Activated naive CD4-positive, alpha-beta T cell treated with anti-CD3 and anti-CD28 coated beads, Interleukin-2, amount 10 ng/mL, durations not matched to agents 7 days and 5 days (primary cell): ENCODE measurements around the gene RND1.
"Not testable (repeated sequence)": the region's sequence is repeated elsewhere in the genome, so short reads cannot be mapped to it uniquely, and the experiment has no call there.

Experiments
- CTCF ChIA-PET: fragments of 350-600 bp; sonication (Branson Sonifier 250); formaldehyde crosslinking; loops from one replicate; lab custom pipeline; 2021; ENCODE audit warnings: antibody characterized with exemption; lab: Charles Lee
- DNase-seq: peaks from one replicate; pipeline ENCODE4 v3.0.0-alpha.2; 2020
- H3K27ac Mint-ChIP-seq: one replicate; pipeline ENCODE4 v1.8.0; 2021; ENCODE audit warnings: mild to moderate bottlenecking, moderate library complexity, mixed read lengths
- H3K27me3 Mint-ChIP-seq: one replicate; pipeline ENCODE4 v1.8.0; 2021; ENCODE audit warnings: mild to moderate bottlenecking, mixed read lengths
- H3K36me3 Mint-ChIP-seq: one replicate; pipeline ENCODE4 v1.8.0; 2021; ENCODE audit warnings: mixed read lengths
- H3K4me1 Mint-ChIP-seq: one replicate; pipeline ENCODE4 v1.8.0; 2021; ENCODE audit warnings: mixed read lengths
- H3K4me3 Mint-ChIP-seq: one replicate; pipeline ENCODE4 v1.8.0; 2021; ENCODE audit warnings: mild to moderate bottlenecking, moderate library complexity, mixed read lengths
- H3K9me3 Mint-ChIP-seq: one replicate; pipeline ENCODE4 v1.8.0; 2021; ENCODE audit warnings: mixed read lengths

Gene RND1

DNA sequence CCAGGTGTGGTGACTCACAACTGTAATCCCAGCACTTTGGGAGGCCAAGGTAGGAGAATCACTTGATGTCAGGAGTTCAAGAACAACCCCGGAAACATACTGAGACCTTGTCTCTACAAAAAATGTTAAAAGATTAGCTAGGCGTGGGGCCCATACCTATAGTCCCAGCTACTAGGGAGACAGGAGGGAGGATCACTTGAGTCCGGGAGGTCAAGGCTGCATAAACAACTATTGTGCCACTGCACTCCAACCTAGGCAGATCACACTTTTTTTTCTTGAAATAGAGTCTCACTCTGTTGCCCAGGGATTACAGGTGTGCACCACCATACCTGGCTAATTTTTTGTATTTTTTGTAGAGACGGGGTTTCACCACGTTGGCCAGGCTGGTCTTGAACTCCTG, 6.1 kb downstream of the RND1 start:
- CTCF ChIA-PET = interaction anchor here (1.4 to 8.7 kb wide), 2 partner anchors 30 to 128 kb away, joined by 4 to 173 read pairs; no protein-coding TSS in a partner anchor
- Mint-ChIP-seq H3K4me3 (no peak overlapping the region), H3K36me3 (peaks cover 1% of the 10 kb centered on the region), H3K27me3 (peaks cover 23% of the 10 kb centered on the region), H3K9me3 (no peaks in the 10 kb centered on the region), H3K4me1 (peaks cover 10% of the 10 kb centered on the region), H3K27ac (no peak overlapping the region)
- no peak for DNase-seq

DNA sequence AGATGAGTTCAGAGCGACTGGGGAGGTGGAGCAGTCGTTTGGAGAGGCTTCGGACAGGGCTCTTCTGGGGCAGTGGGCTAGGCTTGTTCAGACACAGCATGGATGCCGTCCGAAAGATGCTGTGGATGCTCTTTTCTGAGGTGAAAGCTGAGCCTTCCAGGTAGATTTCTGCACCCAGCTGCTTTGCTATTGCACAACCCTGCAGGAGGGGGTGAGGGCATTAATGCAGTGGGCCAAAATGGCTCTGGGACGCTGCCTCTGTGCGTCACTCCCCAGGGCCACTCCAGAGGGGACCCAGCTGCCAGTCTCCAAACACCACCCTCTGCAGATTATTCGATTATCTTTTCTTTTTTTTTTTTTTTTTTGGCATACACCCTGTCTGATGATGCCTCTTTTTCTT, 7.6 kb downstream of the RND1 start:
- no peak for DNase-seq
- Mint-ChIP-seq H3K4me3 (no peak overlapping the region), H3K27me3 (peaks cover 8% of the 10 kb centered on the region), H3K9me3 (no peaks in the 10 kb centered on the region), H3K27ac (no peak overlapping the region), H3K36me3 (peaks cover 1% of the 10 kb centered on the region), H3K4me1 (peaks cover 5% of the 10 kb centered on the region)
- CTCF ChIA-PET = interaction anchor here (2.2 to 8.7 kb wide), 2 partner anchors 31 to 130 kb away, joined by 7 to 173 read pairs; no protein-coding TSS in a partner anchor

DNA sequence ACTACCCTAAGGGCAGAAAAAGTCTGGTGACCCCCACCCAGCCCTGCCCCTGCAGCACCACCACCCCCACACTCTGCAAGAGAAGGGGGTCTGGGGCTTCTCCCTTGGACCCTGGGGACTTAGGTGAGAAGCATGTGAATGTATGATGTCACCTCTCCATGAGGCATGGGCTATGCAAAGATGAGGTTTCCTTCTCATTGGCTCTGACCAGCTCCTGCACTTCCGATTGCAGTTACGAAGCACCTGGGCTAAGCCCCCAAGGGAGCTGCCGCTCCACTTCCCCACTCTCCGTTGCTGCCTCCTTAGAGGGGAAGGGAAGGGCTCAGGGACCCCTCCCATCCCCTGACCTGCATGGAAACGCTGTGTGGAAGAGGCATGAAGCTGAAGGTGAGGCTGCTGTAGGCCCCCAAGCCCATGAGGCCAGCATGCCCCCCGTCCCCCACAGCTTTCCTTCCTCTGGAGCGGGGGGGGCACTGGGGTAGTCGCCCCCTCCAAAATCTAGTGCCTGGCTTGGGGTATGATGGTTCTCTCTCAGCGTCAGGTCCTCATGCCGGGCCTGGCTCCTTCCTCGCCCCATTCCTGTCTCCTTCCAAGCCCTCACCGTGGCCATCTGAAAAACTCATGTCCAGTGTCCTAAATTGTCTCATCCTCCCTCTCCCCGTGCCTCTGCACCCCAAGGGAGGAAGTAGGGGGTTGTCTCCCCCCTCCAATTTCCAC, 8.2 kb downstream of the RND1 start:
- Mint-ChIP-seq H3K27ac (no peak overlapping the region), H3K9me3 (no peaks in the 10 kb centered on the region), H3K36me3 (peaks cover 1% of the 10 kb centered on the region), H3K4me3 (no peak overlapping the region), H3K4me1 (peaks cover 11% of the 10 kb centered on the region), H3K27me3 (peaks cover 2% of the 10 kb centered on the region)
- CTCF ChIA-PET = interaction anchor here (2.1 to 8.7 kb wide), 3 partner anchors 8 to 131 kb away, joined by 7 to 173 read pairs (median 7); partner anchors contain the start of gene RND1
- no peak for DNase-seq

GRCh38 chr12:48856379-48856778, 9.3 kb downstream of the RND1 start:
- CTCF ChIA-PET = interaction anchor here (0.5 to 8.7 kb wide), 6 partner anchors 9 to 852 kb away, joined by 3 to 173 read pairs (median 7); partner anchors contain the start of genes RND1 and WNT1
- H3K27ac Mint-ChIP-seq = no peak overlapping the region
- H3K4me3 Mint-ChIP-seq = no peak overlapping the region
- H3K27me3 Mint-ChIP-seq = no peaks in the 10 kb centered on the region
- peaks cover 16% of the 10 kb centered on the region for H3K4me1 Mint-ChIP-seq
- H3K9me3 Mint-ChIP-seq = no peaks in the 10 kb centered on the region
- peaks cover 4% of the 10 kb centered on the region for H3K36me3 Mint-ChIP-seq
- DNase-seq = no peak

- not testable (repeated sequence) for DNase-seq, H3K27me3 Mint-ChIP-seq, H3K9me3 Mint-ChIP-seq, H3K4me3 Mint-ChIP-seq, H3K27ac Mint-ChIP-seq
- Mint-ChIP-seq H3K36me3 (peaks cover 16% of the 10 kb centered on the region), H3K4me1 (peaks cover 30% of the 10 kb centered on the region)
- CTCF ChIA-PET = interaction anchor here (2.9 to 8.7 kb wide), 4 partner anchors 11 to 123 kb away, joined by 11 to 173 read pairs (median 57); partner anchors contain the start of genes RND1 and WNT1
Observed at GRCh38 chr12:48854932-48855331, 10.7 kb downstream of the RND1 start.

DNA sequence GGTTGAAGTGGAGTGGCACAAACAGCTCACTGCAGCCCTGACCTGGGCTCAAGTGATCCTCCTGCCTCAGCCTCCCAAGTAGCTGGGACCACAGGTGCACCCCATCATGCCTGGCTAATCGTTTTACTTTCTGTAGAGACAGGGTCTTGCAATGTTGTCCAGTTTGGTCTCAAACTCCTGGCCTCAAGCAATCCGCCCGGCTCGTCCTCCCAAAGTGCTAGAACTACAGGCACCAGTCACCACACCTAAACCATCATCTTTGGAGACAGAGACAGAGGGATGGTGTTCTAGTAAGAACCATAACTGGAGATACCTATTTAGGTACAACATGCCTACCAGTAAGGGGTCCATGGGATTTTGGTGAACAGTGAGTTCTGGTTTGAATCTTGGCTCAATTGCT, 11.2 kb downstream of the RND1 start:
- Mint-ChIP-seq H3K4me3 (no peak overlapping the region), H3K27me3 (no peaks in the 10 kb centered on the region), H3K9me3 (no peaks in the 10 kb centered on the region), H3K36me3 (peaks cover 18% of the 10 kb centered on the region), H3K27ac (no peak overlapping the region), H3K4me1 (peaks cover 35% of the 10 kb centered on the region)
- CTCF ChIA-PET = interaction anchor here (1.8 to 8.7 kb wide), 6 partner anchors 11 to 124 kb away, joined by 4 to 173 read pairs (median 24); partner anchors contain the start of genes RND1 and WNT1
- no peak for DNase-seq

DNA sequence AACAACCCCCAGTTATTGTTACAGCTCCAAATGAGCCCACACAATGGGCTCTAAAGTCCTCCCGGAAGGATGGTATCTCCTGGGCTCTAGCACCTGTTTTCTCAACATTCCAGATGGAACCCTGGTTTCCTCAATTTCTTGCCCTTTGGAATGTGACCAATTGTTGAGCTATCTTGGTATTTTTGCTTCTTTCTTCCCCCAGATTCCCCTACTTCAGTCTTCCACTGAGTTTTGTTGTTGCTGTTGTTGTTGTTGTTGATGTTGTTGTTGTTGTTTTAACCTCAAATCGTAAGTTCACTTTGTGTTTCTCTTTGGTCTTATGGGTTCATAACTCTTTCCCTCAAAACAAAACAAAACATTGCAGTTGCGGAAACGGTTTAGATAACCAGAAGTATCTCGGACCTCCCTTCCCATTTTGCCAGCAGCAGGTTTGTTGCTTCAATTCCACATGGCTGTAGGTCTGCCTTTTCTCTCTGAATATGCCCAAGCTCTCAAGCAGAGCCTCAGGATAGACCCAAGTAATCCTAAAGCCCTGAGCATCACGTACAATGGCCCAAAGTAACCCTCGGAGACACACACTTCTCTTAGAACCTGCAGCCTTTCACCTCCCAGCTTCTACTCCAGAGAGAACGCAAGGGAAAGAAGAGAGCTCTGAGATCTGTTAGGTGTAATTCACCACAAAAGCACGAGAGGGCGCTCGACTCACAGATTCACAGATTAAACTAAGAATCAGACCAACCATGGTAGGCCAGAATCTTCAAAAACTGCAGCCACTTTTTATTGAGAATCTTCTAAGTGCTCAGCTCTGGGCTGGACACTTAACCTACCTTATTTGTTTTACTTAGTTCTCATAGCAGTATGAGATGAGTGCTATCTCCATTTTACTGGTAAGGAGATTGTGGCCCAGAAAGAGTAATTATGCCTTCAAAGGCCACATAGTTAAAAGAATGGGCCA, 12.7 kb downstream of the RND1 start:
- peak overlapping the region; percentile 91 for H3K27ac Mint-ChIP-seq
- no peaks in the 10 kb centered on the region for H3K9me3 Mint-ChIP-seq
- H3K4me1 Mint-ChIP-seq = peaks cover 39% of the 10 kb centered on the region
- no peaks in the 10 kb centered on the region for H3K27me3 Mint-ChIP-seq
- CTCF ChIA-PET = interaction anchor here (0.6 to 8.7 kb wide), 31 partner anchors 9 to 249 kb away, joined by 3 to 173 read pairs (median 7); partner anchors contain the start of genes ARF3, FKBP11, RND1 and WNT1
- DNase-seq = peak; percentile 94
- peak overlapping the region; percentile 97 for H3K4me3 Mint-ChIP-seq
- peaks cover 18% of the 10 kb centered on the region for H3K36me3 Mint-ChIP-seq

DNA sequence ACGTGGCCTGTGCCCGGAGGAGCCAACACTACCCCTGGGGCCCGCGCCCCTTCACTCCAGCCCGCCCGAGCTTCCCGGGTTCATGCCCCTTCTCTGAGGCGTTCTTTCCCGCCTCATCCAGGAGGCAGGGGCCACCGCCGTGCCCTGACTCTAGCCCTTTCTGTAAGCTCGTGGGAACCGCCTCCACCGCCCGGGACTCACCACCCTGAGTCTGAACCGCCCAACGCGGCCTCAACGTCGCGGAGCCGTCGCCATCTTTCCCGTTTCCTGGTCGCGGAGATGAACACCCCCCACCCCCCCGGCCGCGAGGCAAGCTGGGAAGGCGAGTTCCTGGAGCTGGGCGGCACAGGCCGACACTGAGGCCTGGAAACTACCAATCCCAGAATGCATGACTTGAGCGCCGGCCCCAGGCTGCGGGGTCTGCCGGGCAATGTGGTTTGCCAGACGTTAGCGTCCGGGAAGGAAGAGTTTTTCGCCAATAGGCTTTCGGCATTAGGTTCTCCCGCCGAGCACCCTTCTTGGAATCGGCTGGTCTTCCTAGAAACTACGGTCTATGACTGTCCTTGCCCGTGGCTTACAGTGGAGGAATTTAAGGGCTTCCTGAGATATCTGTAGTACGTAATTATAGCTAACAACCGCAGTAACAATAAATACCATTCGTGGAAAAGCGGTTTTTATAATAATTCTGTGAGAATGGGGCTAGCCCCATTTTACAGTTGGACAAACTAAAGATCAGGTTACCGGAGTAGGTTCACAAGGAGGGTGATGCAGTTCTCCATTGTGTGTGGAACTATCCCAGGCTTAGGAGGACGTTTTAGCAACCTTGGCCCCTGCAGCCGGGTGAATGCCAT, 13.6 kb downstream of the RND1 start, which contains the start of gene DDX23:
TSS of gene DDX23 (minus strand) at position 281 of the 851 bp plus-strand sequence. CDS start 6,381 bp downstream, outside the sequence.
- DNase-seq = peak; percentile 96
- Mint-ChIP-seq H3K4me3 (peak within 1 kb of the TSS; percentile 97), H3K27me3 (no peaks in the 10 kb centered on the region), H3K36me3 (peaks cover 19% of the 10 kb centered on the region), H3K4me1 (peaks cover 44% of the 10 kb centered on the region), H3K27ac (peak within 1 kb of the TSS; percentile 91), H3K9me3 (no peaks in the 10 kb centered on the region)
- CTCF ChIA-PET = interaction anchor here (0.9 to 8.7 kb wide), 26 partner anchors 10 to 250 kb away, joined by 3 to 173 read pairs (median 6); partner anchors contain the start of genes ARF3, FKBP11, RND1 and WNT1

DNA sequence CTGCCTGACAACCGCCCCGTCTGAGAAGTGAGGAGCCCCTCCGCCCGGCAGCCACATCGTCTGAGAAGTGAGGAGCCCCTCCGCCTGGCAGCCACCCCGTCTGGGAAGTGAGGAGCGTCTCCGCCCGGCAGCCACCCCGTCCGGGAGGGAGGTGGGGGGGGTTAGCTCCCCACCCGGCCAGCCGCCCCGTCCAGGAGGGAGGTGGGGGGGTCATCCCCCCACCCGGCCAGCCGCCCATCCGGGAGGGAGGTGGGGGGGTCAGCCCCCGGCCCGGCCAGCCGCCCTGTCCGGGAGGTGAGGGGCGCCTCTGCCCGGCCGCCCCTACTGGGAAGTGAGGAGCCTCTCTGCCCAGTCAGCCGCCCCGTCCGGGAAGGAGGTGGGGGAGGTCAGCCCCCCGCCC, 23.6 kb downstream of the RND1 start:
- CTCF ChIA-PET, H3K27me3 Mint-ChIP-seq, H3K4me3 Mint-ChIP-seq, H3K27ac Mint-ChIP-seq, H3K9me3 Mint-ChIP-seq, DNase-seq, H3K4me1 Mint-ChIP-seq: not testable (repeated sequence)
- H3K36me3 Mint-ChIP-seq = peaks cover 51% of the 10 kb centered on the region

DNA sequence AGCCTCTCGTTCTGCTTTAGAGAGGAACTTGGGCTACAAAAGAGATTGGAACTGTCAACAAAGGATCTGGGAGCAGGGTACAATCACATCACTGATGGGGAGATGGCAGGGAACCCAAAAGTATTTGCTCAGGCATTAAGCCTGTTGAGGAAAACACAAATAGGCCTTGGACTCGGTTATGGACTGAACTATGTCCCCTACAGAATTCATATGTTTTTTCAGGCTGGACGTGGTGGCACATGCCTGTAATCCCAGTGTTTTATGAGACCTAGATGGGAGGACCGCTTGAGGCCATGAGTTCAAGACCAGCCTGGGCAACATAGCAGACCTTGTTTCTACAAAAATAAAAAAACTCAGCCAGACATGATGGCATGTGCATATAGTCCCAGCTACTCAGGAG, 27.6 kb downstream of the RND1 start:
- Mint-ChIP-seq H3K9me3 (no peaks in the 10 kb centered on the region), H3K4me1 (no peaks in the 10 kb centered on the region), H3K27me3 (no peaks in the 10 kb centered on the region), H3K27ac (no peak overlapping the region), H3K36me3 (peaks cover 55% of the 10 kb centered on the region), H3K4me3 (no peak overlapping the region)
- DNase-seq = no peak
- CTCF ChIA-PET = interaction anchor here (0.7 kb wide), 1 partner anchor 23 kb away, joined by 3 read pairs; no protein-coding TSS in a partner anchor

DNA sequence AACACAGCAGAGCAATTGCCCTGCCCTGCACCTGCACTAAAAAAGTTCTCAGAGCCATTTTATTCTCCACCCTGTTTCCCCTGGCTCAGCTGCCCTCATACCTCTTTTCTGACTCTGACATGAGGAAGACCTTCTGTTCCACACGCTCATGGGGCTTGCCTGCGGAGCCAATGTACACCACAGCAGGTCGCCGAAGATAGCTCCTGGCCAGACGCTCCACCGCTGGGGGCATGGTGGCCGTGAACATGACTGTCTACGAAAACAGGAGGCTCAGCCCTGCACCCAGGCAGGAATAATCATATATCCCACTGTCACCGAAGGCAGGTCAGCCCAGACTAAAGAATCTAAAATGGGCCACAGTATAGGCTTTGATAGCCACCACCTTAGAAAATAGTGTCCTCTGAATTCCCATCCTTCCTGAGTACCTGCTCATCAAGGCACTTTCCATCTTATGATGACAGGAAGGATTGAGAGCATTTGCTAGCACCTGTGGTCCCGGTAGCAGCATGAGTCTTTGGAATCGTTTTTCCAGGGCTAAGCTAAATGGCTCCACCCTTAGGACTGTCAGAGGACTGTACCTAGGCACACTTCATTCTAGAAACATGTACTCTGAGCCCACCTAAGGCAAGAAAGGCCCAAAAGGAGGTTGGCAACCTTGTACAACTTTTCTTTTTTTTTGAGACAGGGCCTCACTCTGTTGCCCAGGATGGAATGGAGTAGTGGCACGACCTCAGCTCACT, 33.2 kb downstream of the RND1 start:
- CTCF ChIA-PET = interaction anchor here (0.8 to 1.2 kb wide), 2 partner anchors 17 to 21 kb away, joined by 3 read pairs; no protein-coding TSS in a partner anchor
- no peak for DNase-seq
- Mint-ChIP-seq H3K27me3 (no peaks in the 10 kb centered on the region), H3K4me3 (no peak overlapping the region), H3K4me1 (no peaks in the 10 kb centered on the region), H3K36me3 (peaks cover 65% of the 10 kb centered on the region), H3K27ac (no peak overlapping the region), H3K9me3 (no peaks in the 10 kb centered on the region)

DNA sequence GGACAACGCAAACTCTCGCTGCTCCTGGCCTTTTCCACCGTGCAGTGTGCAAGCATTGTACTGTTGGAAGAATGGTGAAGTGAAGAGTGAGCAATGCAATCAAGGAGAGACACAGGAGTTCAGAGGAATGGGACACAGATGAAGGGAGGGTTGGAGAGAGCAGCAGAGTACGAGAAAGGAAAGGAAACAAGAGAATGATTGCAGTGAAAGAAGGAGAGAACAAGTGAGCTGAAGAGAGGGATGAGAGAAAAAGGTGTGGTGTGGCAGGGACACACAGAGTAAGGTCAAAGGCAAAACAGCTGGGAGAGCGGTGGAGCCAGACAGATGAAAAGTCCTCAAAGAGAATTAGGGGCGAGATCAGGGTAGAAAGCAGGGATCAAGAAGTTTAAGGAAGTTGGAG, 34.4 kb downstream of the RND1 start:
- CTCF ChIA-PET = interaction anchor here (1.4 kb wide), 1 partner anchor 14 kb away, joined by 3 read pairs; no protein-coding TSS in a partner anchor
- Mint-ChIP-seq H3K9me3 (no peaks in the 10 kb centered on the region), H3K27me3 (no peaks in the 10 kb centered on the region), H3K4me3 (no peak overlapping the region), H3K4me1 (no peaks in the 10 kb centered on the region), H3K27ac (no peak overlapping the region), H3K36me3 (peaks cover 53% of the 10 kb centered on the region)
- no peak for DNase-seq
